DMS153 treated with DMSO at 0.1 percent for 48 hours (cell line): ENCODE data around the gene C7orf57.
"Not testable (repeated sequence)": the region's sequence is repeated elsewhere in the genome, so short reads cannot be mapped to it uniquely, and the experiment has no call there.

ENCODE experiments used
- DNase-seq: peaks from one replicate; lab custom pipeline; 2025; ENCODE audit not compliant: unreplicated experiment; lab: John Stamatoyannopoulos, UW

Gene C7orf57

DNA sequence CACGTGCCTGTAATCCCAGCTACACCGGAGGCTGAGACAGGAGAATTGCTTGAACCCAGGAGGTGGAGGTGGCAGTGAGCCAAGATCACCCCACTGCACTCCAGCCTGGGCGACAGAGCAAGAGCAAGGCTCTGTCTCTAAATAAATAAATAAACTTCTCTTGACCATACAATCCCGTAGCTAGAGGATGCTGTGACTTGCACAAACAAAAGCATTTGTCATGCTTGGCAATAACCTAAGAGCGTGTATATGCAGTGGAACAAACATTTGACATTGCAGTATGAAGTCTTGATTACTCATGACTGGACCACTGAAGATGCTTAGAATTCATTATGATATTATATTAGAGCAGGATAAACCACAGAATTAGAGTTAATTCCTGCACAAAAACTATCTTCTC, 1.4 kb upstream of the C7orf57 start:
- DNase-seq: no peak

DNA sequence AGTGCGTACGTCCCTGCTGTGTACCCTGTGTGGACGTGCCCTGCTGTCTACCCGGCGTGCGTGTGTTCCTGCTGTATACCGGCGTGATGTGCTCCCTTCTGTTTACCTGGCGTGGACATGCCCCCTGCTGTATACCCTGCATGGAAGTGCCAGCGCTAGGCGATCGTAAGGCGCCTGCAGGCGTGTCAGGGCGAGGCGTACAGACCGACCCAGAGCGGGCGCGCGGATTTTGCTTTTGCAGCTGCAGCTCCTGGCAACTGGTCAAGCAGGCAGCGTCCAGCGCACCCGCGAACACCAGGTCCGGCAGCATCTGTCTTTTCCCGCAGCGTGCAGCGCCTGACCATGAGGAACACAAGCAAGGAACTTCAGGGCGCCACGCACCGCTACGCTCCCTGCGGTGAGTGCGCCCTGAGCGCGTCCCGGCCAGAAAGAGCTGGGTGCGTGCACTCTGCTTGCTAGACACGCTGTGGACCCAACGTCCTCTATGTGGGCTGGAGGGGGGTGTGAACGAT, 680 bp downstream of the C7orf57 start:
- DNase-seq: no peak

DNA sequence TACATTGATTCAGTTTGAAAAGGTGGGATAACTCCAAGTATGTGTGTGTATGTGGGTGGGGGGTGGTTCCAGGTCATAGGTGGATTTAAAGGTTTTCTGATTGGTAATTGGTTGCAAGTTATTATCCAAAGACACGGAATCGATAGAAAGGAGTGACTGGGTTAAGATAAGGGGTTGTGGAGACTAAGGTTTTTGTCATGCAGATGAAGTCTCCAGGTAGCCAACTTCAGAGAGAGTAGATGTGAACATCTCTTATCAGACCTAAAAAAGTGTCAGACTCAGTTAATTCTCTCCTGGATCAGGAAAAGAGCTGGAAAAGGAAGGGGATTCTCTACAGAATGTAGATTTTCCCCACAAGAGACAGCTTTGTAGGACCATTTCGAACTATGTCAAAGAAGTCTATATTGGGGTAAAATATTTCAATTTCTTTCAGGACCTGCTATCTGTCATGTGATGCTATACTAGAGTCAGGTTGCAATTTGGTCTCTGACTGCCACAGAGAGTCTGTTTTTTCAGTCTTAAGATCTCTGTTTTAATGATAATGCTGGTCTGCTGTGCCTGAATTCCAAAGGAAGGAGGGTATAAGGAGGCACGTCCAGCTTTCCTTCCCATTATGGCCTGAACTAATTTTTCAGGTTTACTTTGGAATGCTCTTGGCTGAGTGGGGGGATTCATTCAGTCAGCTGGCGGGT, 3.6 kb downstream of the C7orf57 start:
- no peak for DNase-seq

DNA sequence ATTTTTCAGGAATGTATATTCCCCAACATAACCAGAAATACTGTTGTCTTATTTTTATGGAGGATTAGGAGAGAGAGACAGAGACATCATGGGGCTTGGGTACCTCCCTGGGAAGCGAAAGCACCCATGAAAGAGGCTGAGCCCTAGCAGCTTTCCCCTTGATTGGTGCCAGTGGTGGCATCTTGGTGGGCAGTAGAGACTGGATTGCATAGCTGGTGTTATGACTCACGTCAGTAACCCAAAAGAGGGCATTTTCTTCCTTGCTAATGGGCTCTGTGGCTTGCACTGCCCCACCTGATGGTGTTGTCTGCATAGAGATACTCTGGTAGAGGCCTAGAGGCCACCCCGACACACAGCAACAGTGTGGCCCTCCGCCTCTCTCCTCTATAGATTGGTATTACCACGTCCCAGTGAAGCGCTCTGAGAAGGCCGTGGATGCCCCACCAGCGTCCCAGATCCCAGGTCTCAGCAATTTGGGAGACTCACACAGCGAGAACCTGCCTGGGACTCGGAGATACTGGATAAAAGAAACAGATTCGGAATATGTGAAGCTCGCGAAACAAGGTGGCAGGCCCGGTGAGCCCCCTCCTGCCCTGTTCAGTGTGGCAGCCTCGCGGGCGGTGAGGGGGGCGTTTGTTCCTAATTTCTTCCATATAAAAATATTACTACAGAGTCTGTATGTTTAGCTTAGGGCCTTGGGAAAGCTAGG, 5.8 kb downstream of the C7orf57 start:
- no peak for DNase-seq

DNA sequence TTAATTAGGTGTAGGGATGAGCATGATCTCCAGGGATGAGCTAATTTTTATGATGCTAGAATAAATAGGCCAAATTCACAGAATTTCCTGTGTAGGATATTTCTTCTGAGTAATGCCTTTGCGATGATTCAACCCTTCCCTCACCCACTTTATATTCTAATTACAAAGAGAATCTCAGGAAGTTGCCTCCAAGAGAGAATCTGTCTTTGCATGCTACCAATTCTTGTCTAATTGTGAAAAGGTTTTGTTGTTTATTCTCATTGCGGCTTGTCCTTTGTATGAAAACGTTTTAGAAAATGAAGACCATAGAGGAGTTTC, 6.3 kb downstream of the C7orf57 start:
- DNase-seq: no peak

DNA sequence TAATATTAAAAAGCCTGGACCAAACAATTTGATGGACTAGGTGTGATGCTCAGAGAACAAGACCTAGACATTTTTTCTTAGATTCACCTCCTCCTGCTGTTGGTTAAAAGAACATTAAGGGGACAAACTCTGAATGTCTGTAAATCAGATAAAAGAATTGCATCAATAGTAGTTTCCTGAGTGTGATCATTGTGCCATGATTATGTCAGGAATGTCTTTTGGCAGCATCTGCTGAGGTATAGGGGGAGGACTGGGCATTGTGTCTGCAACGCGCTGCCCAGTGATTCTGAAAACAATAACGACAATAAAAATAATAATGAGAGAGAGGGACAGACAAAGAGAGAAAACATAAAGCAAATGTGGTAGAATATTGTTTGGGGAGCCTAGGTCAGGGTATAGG, 6.9 kb downstream of the C7orf57 start:
- no peak for DNase-seq

DNA sequence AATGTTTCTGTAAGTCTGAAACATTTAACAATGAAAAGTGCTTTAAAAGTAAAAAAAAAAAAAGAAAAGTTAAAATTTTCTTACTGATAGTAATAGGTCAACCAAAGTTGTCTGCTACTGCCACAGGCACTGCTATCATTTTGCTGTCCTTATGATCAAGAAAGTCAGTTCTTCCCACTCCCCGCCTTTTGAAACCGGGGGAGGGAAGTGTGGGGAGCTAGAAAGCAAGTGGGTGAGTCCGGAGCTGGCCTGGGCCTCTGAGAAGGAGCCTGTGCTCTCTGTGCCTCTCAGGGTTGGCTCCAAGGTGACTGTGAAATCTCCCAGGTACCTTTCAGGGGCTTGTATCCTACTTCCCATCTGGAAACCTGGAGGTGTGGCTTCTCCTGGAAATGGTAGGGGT, 7.3 kb downstream of the C7orf57 start:
- no peak for DNase-seq

DNA sequence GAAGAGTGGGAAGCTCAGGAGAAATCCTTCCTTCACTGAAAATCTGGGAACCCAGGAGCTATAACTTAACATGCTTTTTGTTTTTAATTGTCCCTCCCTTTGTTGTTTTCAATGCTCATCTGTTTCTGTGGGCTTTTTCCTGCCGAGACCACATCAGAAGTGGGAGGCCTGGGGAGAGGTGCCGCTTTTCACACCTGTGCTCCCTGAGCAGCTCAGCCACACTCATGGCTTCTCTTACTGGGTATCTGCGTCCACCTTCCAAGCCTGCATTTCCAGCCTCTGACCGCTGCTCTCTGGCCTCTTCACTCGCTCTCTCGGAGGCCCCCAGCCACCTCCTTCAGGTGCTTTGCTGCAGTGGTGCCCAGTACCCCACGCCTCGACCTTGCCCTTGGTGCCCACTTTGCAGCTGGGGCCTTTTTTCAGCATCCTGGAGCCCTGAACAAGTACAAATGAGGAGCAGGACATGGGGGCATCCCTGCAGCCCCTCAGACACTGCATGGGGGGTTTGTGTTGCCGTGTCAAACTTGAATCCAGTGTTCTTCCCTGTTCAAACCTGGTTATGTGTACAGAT, 9.9 kb downstream of the C7orf57 start:
- DNase-seq: no peak

DNA sequence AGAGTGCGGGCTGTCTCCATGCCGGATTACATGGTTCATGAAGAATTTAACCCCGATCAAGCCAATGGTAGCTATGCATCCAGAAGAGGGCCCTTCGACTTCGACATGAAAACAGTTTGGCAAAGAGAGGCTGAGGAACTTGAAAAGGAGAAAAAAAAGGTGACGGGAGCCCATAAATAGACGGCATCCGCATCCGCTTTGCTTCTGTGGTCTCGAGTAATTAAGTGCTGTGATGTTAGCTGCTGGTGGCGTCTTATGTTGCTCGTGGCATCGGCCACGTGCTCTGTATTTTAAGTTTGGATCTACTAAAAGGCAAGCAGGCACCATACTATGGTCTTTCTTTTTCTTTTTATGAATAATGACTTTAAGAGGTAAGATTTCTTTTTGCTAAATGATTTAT, 11.1 kb downstream of the C7orf57 start:
- no peak for DNase-seq

DNA sequence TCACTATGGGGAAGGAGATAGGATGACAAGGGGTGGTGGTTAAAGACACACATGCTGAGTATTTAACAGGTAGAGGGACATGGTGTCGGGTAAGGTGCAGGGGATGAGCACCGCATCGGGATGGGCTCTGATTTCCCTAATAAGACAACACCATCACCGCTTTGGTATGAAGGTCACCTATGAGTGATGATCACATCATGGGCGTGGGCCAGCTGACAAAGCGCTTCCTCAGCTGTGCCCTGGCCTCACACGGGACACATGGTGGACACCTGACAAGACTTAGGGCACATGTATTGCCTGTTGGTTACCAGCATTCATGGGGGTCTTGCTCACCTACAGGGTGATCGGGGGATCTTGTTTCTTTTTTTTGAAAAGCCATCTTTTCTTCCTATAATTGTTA, 12.8 kb downstream of the C7orf57 start:
- DNase-seq: no peak

DNA sequence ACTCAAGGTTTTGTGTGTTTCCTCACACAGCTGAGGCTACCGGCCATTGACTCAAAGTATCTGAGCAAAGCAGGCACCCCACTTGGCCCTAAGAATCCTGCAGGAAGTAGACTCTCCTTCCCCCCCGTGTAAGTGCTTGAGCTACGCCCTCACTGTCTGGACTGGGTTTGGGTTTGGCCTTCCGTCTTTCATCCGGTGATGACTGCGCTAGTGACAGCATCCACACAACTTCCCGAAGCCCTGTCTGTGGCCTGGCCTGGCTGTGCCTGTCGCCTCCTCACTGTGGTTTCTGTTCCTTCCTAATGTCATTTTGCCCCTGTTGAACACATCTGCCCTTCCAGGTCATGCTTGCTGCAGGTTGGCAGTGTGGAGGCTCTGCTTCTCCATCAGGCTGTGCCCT, 14.5 kb downstream of the C7orf57 start:
- no peak for DNase-seq

DNA sequence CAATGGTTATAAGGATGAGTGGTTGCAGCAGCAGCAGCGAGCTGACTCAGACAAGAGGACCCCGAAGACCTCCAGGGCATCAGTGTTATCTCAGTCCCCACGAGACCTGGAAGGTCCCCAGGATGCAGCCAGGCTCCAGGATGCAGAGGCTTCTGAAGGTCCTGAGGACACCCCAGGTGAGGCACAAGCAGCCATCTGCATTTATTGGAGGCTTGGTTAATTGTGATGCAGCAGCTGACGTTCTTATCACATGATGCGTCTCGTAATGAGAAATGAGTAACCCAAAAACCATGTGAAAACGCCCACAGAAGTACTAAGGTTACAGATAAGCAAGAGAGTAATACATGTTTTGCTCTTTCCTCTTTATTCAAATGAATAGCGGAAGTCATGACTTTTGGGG, 17.4 kb downstream of the C7orf57 start:
- no peak for DNase-seq

DNA sequence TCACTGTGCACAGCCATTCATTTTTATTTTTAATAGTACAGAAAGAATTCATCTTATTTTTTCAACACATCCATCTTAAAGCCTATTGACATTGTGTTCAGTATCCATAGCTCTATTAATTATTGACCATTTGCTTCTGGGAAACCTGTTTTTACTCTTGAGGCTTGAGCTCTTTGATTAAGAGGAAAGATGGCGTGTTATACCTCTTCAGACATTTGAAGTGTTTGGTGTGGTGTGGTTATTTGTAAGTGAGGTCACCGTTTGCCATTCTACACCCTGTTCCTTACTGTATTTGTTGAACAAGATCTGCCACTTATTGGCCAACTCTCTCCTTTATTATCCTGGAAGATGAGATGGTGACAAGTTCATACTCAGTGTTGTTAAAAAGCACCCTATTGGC, 18.4 kb downstream of the C7orf57 start:
- DNase-seq: no peak

DNA sequence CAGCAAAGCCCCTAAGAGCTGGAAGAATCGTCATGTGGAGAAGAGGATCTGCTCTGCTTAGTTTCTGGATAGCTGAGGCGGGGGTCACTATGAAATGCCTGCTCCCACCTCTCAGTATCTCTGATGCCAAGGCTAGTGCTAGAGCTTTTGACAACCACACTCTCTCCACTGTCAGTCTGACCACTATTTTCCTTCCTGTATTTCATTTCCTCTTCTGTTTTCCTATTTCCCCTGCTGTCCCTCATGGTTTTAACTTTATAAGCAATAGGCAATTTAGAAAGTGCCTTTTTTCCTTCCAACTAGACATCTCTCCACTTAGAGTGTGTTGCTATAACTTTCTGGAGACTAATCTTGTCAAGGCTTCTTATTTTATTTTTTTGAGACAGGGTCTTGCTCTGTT, 23.6 kb downstream of the C7orf57 start:
- no peak for DNase-seq

DNA sequence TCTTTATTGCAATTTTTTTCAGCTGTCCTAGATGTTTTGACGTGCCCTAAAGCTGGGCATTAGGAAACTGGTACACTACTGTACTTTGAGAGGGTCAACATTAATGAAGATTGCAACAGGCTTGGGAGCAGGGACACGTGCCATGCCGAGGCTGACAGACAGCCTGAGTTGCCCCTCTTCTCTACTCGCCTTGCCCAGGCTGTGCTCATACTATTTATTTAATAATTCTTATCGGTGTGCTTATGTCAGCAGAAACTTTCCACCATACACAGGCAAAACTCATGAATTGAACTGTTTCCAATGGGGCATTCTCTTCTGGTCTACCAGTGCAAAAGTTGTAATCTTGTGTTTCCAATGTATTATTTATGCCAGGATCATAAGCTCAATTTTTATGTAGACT, 24.4 kb downstream of the C7orf57 start:
- no peak for DNase-seq

DNA sequence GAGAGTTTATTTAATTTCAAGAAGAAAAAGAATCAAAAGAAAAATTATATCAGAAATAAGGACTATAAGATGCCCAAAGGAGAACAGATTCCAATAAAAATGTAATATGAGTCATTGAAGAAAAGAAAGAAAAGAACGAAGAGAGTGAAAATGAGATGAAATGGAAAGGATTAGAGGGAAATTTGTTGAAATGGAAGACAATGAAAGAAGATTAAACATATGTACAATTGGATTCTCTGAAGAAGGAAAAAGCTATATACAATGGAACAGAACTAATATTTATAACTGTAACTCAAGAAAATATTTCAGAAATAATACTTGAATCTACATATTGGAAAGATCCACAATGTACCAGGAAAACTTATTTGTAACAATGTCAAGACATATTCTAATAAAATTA, 28.6 kb downstream of the C7orf57 start:
- DNase-seq: no peak

DNA sequence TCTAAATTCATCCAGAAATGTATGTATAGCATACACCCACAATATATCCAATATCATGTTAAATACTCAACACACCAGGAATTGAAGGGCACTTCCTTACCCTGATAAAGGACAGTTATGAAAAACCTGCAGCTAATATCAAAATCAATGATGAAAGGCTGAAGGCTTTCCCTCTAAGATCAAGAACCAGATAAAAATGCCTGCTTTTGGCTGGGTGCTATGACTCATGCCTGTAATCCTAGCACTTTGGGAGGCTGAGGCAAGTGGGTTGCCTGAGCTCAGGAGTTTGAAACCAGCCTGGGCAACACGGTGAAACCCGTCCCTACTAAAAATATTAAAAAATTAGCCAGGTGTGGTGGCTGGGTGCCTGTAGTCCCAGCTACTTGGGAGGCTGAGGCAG, 32.1 kb downstream of the C7orf57 start:
- DNase-seq: no peak

DNA sequence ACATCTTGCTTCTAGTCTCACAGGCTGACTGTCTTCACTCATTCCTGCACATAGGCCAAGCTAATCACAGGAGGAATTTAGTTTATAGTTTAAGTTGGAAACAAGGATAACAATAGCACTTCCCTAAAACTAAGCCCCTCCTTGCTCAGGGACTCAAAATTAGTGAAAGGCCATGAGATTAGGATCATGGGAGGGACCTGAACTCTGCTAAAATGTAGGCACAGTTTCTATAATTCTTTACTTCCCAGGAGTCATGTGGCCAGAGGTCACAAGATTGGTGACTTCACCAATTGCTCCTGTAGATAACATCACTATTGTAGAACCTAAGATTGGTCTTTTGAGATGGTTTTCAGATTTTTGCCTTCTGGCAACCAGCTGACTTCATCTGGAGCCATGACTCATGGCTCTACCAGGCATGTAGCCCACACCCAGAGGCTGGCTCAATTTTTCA, 38.9 kb downstream of the C7orf57 start:
- DNase-seq: no peak

DNA sequence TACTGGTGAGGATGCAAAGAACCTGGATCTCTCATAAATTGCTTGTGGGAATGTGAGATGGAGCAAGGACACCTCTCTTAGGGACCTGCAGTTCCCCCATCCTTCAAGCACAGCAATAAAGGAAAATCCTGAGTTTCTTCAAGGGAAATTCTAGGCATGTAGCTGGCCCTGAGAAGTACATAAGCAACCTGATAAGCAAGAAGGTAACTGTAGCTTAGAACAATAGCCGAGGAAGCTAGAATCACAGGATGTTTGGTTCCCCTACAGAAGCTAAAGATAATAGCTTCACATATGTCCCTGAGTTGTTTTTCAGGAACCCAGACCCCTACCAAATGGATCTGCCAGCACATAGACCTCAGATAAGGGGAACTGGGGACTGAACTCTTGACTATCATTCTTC, 42.1 kb downstream of the C7orf57 start:
- DNase-seq: no peak

DNA sequence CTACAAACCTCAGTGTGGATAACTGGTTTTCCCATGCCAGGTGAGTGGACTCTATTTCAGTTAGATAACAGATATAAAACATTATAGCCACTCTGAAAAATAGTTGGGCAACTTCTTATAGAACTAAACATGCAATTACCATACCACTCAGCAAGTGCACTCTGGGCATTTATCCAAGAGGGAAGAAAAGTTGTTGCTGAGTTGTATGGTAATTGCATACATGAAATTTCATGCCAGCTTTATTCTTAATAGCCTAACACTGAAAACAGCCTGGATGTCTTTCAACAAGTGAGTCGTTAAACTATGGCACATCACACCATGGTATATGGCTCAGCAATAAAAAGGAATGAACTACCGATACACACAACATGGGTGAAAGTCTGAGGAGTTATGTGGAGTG, 43.1 kb downstream of the C7orf57 start:
- no peak for DNase-seq

DNA sequence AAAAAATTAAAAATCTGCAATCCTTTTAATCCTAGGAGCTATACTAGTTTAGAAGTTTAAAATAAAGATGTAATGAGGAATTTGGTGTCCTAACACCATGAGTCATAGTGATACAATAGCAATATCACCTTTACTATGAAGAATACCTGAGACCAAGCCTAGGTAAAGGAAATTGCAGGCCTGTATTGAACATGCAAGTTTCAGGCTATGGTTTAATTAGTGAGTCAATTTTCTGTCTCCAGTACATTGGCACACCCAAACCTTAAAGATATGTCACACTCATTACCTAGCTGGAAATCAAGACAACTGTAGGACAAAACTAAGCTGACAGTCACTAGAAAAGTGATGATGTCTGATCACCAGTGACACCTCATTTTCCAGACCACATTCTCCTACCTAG, 47.0 kb downstream of the C7orf57 start:
- not testable (repeated sequence) for DNase-seq

DNA sequence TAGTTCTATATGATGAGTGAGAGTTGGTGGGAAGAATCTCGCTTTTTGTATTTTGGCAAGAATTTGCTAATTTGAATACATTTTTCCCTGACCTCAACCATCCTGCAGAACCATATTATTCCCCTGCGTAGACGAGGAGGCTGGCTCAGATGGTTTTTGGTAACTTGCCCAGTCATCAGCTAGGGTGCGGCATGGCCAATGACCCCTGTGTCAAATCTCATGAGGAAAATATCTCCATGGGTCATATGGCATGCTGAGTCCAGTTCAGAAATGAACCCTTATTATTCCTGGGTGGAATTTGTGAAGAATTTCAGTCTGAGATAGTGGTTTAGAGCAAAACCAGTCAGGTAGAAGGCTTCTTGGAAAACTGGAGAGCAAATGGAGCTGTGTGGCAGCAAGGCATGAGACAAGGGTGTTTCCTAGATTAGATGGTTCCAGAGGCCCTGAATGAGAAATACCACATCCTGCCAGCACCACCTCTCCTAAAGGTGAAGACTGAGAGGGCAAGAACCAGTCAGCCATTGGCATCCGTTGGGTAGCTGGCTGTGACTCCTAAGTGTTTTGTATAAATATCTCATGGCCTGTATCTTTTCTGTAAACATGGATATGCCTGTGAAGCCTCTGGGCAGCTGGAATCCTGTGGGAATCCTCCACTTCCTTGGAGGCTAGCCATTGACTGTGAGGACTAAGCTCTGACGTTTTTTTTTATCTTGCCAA, 47.9 kb downstream of the C7orf57 start:
- no peak for DNase-seq
